Measurements from ENCODE around the gene YAE1.
A peak's percentile ranks its signal among the peaks of the same experiment; 100 is the strongest.
"Not testable (repeated sequence)": the region's sequence is repeated elsewhere in the genome, so short reads cannot be mapped to it uniquely, and the experiment has no call there.

Gene YAE1, protein sequence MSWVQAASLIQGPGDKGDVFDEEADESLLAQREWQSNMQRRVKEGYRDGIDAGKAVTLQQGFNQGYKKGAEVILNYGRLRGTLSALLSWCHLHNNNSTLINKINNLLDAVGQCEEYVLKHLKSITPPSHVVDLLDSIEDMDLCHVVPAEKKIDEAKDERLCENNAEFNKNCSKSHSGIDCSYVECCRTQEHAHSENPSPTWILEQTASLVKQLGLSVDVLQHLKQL
- total RNA-seq: 9.8 to 11.7 (median 10.5) reads per million in 4 experiments

DNA sequence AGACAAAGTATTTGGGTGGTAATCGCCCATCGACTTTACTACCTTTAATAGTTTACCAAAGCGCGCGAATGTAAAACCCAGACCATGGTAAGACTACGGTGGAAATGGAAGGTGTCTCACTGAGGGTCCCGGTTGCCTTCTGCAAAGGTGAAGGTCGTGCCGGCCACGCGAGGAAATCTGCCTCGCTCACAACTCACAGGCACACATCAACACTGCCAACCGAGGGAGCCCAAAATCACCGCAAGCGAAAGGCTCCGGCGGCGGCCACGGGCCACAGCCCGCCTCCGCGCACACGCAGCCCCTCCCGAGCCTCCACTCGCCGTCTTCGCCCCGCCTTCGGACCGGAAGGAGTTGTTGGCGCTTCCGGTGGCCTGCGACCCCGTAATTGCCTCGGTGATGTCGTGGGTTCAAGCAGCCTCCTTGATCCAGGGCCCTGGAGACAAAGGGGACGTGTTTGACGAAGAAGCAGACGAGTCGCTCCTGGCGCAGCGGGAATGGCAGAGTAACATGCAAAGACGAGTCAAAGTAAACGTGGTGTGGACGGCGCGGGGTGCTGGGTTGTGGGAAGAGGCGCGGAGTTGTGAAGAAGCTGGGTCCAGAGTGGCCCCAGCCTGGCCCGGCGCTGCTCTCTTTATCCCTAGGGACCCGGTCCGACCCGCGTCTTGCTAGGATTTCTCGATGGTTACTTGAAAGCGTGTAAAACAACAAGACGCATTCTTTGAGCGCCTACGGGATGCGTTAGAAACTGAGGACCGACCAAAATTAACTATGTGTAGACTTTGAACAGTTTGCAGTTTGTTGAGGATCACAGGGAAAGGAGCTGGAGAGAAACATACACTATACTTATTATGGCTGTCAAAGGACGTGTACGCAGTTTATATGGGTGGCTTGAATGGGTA, at the start of gene YAE1:
YAE1 (plus strand) TSS at position 382 of the 899 bp plus-strand sequence; CDS start at position 397, 15 bp downstream.
- peak; percentile 63 for DNase-seq

DNA sequence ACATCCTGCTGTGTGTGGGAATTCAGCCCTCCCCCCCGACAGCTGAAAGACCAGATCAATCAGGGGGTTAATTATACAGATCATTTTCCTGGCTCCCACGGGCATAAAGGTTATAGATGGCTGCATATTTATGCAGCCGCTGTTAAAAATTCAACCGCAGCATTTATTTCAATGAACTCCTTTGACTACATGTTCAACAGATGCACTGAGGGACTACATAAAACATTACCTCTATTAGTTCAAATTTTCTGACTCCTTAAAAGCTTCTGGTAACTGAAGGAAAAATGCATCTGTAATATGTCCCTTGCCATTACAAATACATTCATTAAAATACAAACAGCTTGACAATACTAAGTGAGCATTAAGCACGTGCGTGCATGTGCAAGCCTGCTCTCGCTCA, 49.7 kb upstream of the YAE1 start:
- DNase-seq: no peak

DNA sequence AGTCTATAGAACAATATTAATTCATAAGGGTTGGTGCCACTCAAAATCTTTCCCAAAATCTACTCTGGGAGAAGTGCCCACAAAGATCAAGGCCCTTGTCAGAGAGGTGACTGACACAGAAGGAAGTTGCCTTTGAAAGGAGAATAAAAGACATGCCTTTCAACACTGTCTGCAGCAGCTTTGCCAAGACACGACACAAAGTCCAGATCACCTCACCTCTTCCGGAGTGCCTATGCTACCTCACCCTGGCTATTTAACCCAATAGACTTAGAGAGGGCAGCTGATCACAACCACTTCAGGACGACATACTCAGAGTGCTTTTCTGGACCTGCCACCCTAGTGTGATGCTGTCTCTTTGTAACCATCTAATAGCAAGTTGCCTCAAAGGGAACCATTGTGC, 49.0 kb upstream of the YAE1 start:
- no peak for DNase-seq

DNA sequence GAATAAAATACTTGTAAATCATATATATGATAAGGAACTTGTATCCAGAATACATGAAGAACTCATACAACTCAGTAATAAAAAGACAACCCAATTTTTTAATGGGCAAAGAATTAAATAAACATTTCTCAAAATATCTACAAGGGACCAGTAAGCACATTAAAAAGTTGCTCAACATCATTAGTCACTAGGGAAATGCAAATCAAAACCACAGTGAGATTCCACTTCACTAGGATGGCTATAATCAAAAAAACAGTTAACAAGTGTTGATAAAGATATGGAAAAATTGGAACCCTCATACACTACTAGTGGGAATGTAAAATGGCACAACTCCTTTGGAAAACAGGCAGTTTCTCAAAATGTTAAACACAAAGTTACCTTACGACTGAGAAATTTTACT, 40.3 kb upstream of the YAE1 start:
- DNase-seq: no peak

DNA sequence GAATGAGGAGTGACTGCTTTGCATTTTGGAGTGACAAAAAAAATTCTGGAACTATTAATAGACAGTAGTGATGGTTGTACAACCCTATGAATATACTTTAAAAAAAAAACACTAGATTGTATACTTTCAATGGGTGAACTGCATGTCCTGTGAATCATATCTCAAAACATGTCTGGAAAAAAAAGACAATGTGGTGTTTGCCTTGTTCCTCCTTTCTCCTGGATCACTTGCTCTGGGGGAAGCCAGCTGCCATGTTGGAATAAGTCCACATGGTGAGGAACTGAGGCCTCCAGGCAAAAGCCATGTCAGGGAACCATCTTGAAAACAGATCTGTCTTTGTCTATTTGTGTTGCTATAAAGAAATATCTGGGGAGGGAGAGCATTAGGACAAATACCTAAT, 39.5 kb upstream of the YAE1 start:
- no peak for DNase-seq

DNA sequence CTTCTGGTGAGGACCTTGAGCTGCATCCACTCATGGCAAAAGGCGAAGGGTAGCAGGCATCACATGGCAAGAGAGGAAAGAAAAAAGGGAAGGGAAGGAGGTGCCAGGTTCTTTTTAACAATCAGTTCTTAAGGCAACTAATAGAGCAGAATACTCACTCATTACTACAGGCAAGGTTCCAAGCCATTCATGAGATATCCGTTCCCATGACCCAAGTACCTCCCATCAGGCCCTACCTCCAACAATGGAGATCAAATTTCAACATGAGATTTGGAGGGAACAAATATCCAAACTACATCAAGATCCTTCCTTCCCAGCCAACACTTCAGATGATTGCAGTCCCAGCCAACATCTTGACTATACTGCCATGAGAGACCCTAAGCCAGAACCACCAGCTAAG, 38.9 kb upstream of the YAE1 start:
- DNase-seq: no peak

DNA sequence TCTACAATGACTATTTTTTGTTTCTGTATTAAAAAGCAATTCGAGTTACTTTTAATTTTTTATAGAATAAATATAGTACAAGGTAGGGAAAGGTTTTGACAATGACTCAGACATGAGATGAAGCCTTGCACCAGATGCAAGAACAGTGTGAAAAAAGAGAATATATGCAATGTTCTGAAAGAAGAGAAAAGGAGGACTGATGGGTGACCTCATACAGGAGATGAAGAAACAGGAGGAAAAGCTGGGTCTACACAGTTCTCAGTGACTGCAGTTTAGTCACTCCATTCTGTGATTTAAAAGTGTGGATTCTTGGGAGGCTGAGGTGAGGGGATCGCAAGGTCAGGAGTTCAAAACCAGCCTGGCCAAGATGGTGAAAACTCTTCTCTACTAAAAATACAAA, 38.3 kb upstream of the YAE1 start:
- DNase-seq: no peak

DNA sequence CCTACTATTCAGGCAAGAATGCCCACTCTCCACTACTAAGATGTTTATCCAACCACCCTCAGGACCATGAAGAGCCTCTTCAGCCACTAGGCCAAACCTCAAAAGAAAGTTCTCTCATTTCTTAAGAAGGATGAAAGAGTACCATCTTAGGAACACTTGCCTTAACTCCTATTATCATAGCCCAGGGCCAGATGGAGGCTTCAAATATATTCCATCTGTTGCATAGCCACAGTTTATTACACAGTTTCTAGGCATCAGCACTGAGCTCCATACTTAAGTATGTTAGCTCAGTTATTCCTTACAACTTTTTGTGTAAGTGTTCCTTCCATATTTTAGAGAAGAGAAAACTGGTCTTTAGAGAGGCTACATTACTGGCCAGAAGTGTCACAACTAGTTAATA, 37.4 kb upstream of the YAE1 start:
- DNase-seq: no peak

DNA sequence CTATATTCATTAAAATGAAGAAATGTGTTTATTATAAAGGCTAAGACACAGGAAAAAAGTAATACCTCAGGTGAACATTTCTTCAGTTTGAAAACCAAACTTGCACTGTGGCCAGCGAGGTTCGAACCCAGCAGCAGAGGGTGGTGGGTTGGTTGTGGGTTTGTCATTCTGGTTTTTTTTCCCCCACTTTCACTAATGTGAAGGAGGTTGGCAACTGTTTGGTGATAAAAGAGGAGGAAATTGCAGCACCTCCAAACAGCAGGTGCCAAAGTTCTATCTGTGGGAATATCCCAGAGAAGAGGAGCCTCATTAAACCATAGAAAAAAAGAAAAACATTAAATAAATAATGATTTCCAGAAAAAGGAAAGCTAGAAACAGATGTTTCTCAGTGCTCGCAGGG, 36.6 kb upstream of the YAE1 start:
- DNase-seq: no peak

DNA sequence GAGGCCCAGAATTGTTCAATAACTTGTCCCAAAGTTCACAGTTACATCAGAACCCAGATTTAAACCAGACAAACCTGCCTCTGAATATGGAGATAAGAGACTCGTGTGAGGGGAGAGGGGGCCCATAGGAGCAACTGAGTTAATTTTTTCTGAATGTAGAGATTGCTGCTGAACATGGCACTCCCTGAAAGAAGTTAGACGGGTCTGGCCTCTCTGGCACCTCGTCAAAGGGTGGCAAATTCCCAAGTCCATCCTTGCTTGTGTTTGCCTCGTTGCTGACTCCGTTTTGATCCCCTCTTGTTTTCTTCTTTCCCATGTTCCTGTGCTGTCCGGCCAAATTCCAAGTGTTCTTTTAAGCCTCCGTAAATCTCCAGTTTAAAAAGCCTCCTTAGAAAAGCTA, 35.2 kb upstream of the YAE1 start:
- no peak for DNase-seq

DNA sequence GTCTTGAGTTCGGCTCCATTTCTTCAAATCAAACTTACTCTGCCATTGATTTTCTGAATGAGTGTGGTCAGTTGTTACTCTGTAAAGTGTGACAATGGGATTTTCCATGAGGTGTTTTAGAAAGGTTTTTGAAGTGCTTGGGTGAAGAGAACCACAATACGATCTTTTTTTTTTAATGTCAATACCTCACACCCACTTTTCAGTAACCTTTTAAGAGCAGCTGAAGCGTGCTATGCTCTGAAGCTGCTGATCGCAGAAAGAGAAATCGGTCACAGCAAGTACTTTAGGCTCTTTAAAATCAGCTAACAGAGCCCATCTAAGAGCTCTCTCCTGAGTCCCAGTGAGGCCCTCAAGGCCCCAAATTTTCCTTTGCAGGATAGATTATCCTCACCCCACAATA, 34.4 kb upstream of the YAE1 start:
- no peak for DNase-seq

DNA sequence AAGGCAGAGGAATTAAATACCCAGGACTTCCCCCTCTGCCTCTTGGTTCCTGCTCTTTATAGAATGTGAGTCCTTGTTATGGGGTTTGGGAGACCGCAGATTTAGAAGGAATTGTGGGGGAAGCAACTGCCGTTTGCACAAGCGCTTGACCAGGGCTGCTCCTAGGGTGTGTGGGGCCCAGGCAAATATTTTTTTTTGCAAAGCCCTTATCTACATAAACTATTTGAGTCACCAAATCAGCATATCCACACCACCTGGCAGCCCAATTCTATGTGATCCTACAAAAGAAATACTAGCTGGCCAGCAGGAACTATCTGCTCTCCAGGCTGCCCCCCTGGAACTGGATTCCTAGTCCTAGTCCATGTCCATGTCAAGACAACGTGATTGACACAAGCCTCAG, 33.4 kb upstream of the YAE1 start:
- no peak for DNase-seq

DNA sequence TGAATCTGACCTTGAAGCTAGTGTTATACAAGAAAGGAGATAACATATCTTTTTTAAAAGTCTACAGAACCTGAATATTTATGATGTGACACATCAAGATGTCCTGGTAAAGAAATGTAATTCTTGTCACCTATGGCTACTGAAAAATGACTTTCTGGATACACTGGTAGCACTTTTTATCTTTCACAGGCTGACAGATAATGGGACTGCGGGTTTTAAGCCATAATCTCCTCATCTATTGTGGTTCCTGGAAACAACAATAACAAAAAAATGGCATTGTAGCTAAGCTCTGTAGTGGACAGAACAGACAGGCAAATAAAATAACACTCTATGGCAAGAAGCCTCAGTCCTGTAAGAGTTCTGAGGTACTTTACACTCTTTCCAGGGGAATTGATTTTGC, 31.6 kb upstream of the YAE1 start:
- no peak for DNase-seq

DNA sequence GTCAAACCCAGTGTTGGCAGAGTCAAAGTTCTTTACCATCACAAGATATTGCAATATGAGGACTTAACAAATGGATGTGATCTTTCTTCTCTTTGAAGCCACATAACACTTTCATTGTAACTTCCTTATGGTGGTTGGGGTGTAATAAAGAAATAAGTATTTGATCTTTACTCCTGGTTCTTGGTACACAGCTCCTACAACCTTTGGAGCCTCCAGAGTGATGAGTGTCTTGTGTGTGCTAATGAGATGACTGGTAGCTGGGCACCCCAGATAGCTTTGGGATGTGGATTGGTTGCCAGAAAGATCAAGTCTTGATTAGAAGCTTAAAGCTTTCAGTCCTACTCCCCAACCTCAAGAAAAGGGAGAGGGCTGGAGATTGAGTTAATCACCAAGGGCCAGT, 31.1 kb upstream of the YAE1 start:
- no peak for DNase-seq

DNA sequence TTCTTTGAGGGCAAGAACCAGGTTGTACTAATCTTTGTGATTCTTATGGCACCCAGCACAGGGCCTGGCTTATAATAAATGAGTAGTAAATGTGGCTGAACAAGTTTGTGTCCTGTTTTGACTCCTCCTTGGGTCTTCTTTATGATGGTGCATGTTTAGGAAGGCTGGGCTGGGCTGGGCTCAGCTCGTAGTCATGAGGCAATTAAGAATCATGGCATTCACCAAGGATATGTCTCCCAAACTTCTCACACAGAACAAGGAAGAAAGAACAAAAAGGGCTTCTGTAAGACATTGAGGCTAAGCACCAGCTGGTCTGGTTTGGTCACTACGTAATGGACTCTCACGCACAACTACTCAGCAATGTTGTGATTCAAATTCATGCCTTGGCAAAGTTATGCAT, 30.5 kb upstream of the YAE1 start:
- no peak for DNase-seq

DNA sequence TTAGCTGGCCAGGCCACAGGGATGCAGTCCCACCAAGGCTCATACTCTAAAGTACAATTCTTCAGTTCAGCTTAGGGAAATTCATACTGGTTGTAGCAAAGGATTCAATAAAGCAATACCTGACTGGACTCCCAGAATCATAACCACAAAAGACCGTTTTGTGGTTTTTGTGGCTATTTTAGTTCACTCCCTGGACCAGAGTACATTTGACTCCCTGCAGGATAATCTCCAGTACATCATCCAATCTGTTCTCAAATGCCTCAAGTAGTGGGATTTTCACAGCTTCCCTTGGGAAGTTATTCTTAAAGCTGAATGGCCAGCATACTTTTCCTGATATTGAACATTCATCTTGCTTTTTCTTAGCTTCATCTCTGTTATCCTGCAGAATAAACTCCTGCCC, 29.3 kb upstream of the YAE1 start:
- DNase-seq: no peak

DNA sequence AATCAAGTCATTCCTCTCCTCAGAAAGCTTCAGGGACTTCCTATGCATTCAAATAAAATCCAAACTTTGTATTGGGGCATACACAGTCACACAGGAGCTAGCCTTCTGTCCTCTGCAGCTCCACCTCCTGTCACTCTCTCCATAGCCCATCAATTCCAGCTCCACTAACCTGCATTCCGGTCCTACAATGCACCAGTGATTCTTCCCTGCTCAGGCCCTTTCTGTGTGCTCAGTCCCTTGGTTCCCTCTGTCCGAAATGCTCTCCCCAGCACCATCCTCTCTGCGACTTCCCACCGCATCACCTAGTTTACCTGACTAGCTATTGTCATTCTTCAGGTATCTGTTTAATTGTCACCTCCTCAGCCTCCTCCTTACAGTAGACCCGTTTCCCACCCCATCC, 26.4 kb upstream of the YAE1 start:
- DNase-seq: no peak

DNA sequence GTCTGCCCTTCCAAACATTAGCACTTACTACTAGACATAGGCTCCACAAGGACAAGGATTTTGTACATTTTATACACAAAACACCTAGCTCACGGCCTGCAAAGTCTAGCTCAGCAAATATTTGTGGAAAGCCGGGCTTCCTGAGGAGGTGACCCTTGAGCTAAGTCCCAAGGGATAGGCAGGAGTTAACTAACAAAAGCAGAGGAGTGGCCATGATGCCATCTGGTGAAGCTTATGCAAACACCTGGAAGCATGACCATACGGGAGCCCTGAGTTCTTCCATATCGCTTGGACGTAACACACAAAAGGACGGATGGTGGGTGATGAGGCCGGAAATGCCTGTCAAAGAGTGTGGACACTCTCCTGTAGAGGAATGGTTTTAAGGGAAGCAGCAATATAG, 25.9 kb upstream of the YAE1 start:
- no peak for DNase-seq

DNA sequence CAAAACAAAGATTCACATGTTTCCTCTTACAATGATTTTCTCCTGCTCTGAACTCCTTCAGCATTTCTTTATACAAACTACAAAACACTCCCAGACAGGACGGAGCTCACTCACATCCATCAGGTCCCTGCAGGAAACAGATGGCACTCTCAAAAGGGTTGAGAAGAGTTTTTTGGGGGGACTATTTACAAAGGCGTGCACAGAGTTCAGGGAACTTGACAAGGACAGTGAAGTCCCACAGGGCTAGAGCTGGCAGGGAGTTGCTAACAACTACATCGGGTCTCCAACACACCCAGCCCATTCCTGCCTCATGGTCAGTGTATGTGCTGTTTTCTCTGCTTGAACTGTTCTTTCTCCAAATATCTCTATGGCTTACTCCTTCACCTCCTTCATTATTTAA, 24.7 kb upstream of the YAE1 start:
- DNase-seq: no peak

DNA sequence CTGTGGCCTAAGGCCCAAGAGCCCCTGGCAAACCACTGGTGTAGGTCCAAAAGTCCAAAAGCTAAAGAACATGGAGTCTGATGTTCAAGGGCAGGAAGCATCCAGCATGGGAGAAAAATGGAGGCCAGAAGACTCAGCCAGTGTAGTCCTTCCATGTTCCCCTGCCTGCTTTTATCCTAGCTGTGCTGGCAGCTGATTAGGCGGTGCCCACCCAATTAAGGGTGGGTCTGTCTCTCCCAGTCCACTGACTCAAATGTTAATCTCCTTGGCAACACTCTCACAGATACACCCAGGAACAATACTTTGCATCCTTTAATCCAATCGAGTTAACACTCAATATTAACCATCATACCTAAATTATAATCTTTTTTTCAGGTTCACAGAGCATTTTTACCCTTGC, 21.4 kb upstream of the YAE1 start:
- not testable (repeated sequence) for DNase-seq

DNA sequence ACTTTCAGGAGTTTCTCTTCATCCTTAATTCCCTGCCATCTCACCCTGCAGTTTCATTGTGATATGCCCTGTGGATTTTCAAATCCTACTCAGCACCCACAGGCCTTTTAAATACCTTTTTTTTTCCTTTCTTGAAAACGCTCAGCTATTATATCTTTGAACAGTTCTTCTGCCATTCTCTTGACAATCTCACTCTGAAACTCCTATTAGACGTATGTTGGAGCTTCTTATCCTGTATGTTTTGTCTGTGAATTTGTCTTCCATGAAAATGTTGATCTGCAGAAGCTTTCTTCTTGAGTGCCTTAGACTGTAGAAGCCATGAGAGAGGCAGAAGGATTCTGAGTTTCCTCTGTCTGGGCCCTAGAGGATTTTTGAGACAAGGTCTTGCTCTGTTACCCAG, 18.9 kb upstream of the YAE1 start:
- DNase-seq: no peak

DNA sequence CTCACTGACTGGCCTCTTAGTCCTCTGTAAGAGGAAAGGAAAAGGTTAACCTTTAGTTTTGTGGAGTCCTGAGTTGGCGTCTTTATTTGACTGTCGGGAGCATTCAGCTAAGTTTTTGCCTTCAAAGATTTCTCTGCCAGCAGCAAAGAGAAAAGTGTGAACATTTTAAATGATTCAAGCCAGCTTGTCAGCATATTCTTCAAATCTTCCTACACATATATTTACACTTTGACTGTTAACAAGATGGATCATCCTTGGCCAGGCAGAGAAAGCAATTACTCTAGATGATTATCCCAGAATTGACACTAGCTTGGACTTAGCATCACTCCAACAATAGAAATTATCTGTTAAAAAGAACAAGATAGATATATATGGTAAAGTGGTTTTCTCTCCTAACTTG, 15.8 kb upstream of the YAE1 start:
- DNase-seq: no peak

DNA sequence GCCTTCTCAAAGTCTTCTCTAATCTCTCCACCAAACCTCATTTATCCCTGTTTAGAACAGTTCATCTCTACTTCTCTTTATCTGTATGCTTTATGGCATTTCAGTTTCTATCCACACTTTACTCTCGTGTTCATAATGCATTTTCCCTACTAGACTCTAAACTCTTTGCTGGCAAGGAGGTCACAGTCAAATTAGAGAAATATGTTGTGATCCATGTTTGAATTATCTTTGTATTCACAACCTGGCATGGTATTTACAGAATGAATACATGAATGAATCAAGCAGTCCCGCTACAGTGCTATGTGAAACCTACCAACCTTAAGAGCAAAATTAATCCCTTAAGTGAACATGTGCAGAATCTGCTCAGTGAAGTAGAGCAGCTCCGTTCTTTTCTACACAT, 12.8 kb upstream of the YAE1 start:
- DNase-seq: no peak

DNA sequence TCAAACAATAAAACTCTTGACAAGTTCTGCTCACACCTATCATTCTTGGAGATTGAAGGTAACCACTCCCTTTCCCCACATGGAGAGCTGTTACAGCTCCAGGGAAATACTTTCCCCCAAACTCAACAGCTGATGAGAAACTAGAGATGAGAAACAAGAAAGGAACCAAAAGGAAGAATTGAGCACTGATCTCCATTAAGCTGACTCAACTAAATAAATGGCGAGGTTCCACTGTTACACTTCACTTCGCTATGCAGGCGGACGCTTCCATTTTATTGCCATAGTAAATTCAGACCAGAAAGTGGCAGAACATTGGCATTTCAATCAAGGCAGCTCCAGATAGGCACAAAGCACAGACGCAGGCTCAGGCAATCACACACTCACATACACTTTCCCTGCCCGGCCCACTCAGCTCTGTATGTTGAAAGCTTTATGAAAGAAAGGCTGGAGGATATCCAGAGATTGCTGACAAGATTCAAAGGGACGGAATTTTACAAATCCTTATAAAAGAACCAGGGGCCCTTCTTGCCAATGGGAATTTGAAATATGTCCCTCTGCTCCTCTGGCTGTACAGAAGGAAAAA, 11.5 kb upstream of the YAE1 start:
- no peak for DNase-seq

All from effector CD8-positive, alpha-beta T cell (primary cell).